ENCODE measurements around the gene NDRG4. TPM values are rescaled to one million over a fixed set of nuclear protein-coding genes. Genes with fewer than 3 reads are reported as not detected.

NDRG4 gene
- total and polyA plus RNA-seq, 2 donors (not counting 1 experiment from before 2014, with no cell fraction given) = 4.0 to 5.1 TPM

- Histone ChIP-seq H3K9ac (ENCODE audit: insufficient read depth, low read length) (no peak overlapping the region), H3K27me3 (ENCODE audit: control insufficient read depth, insufficient read depth, low read length) (peaks cover 39% of the 10 kb centered on the region), H3K27ac (ENCODE audit: insufficient read depth, low read length) (no peak overlapping the region), H3K4me3 (replicated peaks in 1 of 4; ENCODE audit: control extremely low read depth in 1 of 4, insufficient read depth in 1 of 4, low read depth in 3 of 4, low read length in 4 of 4) (no peak overlapping the region), H3K9me3 (ENCODE audit: control insufficient read depth, insufficient read depth, low read depth, low read length) (no peaks in the 10 kb centered on the region), H2AFZ (ENCODE audit: low read length) (no peak overlapping the region), H3K79me2 (ENCODE audit: control insufficient read depth, insufficient read depth, low read length) (no peaks in the 10 kb centered on the region), H3K4me2 (ENCODE audit: extremely low read depth, insufficient read depth, low read length) (no peak overlapping the region), H3K36me3 (ENCODE audit: control insufficient read depth, insufficient read depth, low read length) (no peaks in the 10 kb centered on the region), H3K4me1 (ENCODE audit: control insufficient read depth, extremely low read depth, insufficient read depth, low read length) (no peaks in the 10 kb centered on the region), H4K20me1 (ENCODE audit: control insufficient read depth, extremely low read depth, insufficient read depth, low read length) (no peaks in the 10 kb centered on the region)
- DNase-seq (ENCODE audit: low read depth in 2 of 2) = no peak
- TF ChIP-seq EZH2 (IDR thresholded peaks at IDR 0.05; ENCODE audit: low read length, missing control alignments) = no peak
- TF ChIP-seq, protein P1, sequence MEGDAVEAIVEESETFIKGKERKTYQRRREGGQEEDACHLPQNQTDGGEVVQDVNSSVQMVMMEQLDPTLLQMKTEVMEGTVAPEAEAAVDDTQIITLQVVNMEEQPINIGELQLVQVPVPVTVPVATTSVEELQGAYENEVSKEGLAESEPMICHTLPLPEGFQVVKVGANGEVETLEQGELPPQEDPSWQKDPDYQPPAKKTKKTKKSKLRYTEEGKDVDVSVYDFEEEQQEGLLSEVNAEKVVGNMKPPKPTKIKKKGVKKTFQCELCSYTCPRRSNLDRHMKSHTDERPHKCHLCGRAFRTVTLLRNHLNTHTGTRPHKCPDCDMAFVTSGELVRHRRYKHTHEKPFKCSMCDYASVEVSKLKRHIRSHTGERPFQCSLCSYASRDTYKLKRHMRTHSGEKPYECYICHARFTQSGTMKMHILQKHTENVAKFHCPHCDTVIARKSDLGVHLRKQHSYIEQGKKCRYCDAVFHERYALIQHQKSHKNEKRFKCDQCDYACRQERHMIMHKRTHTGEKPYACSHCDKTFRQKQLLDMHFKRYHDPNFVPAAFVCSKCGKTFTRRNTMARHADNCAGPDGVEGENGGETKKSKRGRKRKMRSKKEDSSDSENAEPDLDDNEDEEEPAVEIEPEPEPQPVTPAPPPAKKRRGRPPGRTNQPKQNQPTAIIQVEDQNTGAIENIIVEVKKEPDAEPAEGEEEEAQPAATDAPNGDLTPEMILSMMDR (conservative IDR thresholded peaks at IDR 0.05 in 1 of 2, IDR thresholded peaks at IDR 0.05 in 1 of 2; ENCODE audit: low read depth in 1 of 2, low read length in 2 of 2) = no peak
Observed at GRCh38 chr16:58467905-58468304, 32.0 kb upstream of the NDRG4 start.

DNA sequence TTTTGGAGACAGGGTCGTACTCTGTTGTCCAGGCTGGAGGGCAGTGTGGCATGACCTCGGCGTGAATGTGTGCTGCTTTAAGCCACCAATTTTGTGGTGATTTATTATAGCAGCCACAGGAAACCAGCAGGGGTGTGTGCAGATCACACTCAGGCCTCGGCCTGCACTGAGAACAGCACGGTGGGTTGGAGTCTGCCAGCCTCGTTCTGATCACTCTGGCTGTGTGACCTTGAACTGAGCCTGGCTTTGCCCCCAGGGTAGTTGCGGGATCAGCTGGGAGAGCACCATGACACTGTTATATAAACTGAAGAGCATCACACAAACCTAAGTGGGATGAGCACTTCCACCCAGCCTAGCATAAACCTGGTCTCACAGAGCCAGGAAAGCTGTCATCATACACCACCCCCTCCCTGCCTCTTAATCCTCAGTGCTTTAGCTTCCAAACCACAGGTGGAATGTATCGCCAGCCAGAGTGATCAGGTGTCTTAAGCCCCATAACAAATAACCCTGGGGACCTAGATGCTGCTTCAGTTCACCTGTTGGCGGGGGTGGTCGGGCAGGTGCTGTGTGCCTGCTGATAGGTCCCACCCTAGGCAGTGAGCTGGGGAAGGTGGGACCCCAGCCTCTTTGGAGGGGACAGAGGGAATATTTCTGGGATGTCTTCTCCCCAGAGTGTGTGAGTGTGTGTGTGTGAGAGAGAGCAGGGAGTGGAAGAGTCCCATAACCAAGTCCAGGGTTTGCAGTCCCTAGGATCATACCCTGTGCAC is 28.6 kb upstream of the NDRG4 start:
- Histone ChIP-seq H3K4me3 (replicated peaks in 1 of 4; ENCODE audit: control extremely low read depth in 1 of 4, insufficient read depth in 1 of 4, low read depth in 3 of 4, low read length in 4 of 4) (no peak overlapping the region), H3K9me3 (ENCODE audit: control insufficient read depth, insufficient read depth, low read depth, low read length) (no peaks in the 10 kb centered on the region), H3K4me2 (ENCODE audit: extremely low read depth, insufficient read depth, low read length) (no peak overlapping the region), H3K27ac (ENCODE audit: insufficient read depth, low read length) (no peak overlapping the region), H3K4me1 (ENCODE audit: control insufficient read depth, extremely low read depth, insufficient read depth, low read length) (no peaks in the 10 kb centered on the region), H3K79me2 (ENCODE audit: control insufficient read depth, insufficient read depth, low read length) (no peaks in the 10 kb centered on the region), H4K20me1 (ENCODE audit: control insufficient read depth, extremely low read depth, insufficient read depth, low read length) (no peaks in the 10 kb centered on the region), H3K36me3 (ENCODE audit: control insufficient read depth, insufficient read depth, low read length) (no peaks in the 10 kb centered on the region), H3K9ac (ENCODE audit: insufficient read depth, low read length) (no peak overlapping the region), H2AFZ (ENCODE audit: low read length) (no peak overlapping the region), H3K27me3 (ENCODE audit: control insufficient read depth, insufficient read depth, low read length) (peaks cover 10% of the 10 kb centered on the region)
- DNase-seq (ENCODE audit: low read depth in 2 of 2) = no peak
- no peak for TF ChIP-seq EZH2 (IDR thresholded peaks at IDR 0.05; ENCODE audit: low read length, missing control alignments)
- TF ChIP-seq, protein P1 (conservative IDR thresholded peaks at IDR 0.05 in 1 of 2, IDR thresholded peaks at IDR 0.05 in 1 of 2; ENCODE audit: low read depth in 1 of 2, low read length in 2 of 2) = no peak

DNA sequence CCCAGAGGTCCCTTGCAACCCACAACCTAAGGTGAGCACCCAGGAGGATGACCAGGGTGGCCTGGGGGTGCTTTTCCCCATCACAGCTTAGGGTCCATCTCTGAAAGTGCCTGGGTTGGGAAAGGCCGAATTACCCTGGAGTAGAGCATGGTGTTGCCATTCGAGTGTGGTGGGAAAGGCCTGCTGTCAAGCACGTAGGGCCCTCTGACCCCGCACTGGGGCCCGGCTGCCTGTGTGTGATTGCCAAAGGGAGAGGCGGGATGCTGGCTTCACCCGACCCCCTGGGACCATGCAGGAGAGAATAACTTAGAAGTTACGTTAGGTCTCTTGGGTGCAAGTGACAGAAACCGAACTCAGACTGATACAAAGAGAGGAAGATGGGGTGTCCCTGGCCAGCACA is 27.7 kb upstream of the NDRG4 start:
- H3K27ac ChIP-seq (ENCODE audit: insufficient read depth, low read length) = no peak overlapping the region
- H3K9me3 ChIP-seq (ENCODE audit: control insufficient read depth, insufficient read depth, low read depth, low read length) = no peaks in the 10 kb centered on the region
- no peak for DNase-seq (ENCODE audit: low read depth in 2 of 2)
- no peak overlapping the region for H2AFZ ChIP-seq (ENCODE audit: low read length)
- no peak overlapping the region for H3K4me3 ChIP-seq (replicated peaks in 1 of 4; ENCODE audit: control extremely low read depth in 1 of 4, insufficient read depth in 1 of 4, low read depth in 3 of 4, low read length in 4 of 4)
- no peak overlapping the region for H3K9ac ChIP-seq (ENCODE audit: insufficient read depth, low read length)
- no peaks in the 10 kb centered on the region for H3K4me1 ChIP-seq (ENCODE audit: control insufficient read depth, extremely low read depth, insufficient read depth, low read length)
- H4K20me1 ChIP-seq (ENCODE audit: control insufficient read depth, extremely low read depth, insufficient read depth, low read length) = no peaks in the 10 kb centered on the region
- H3K4me2 ChIP-seq (ENCODE audit: extremely low read depth, insufficient read depth, low read length) = no peak overlapping the region
- H3K27me3 ChIP-seq (ENCODE audit: control insufficient read depth, insufficient read depth, low read length) = peaks cover 5% of the 10 kb centered on the region
- no peaks in the 10 kb centered on the region for H3K36me3 ChIP-seq (ENCODE audit: control insufficient read depth, insufficient read depth, low read length)
- H3K79me2 ChIP-seq (ENCODE audit: control insufficient read depth, insufficient read depth, low read length) = no peaks in the 10 kb centered on the region
- TF ChIP-seq, protein P1 (conservative IDR thresholded peaks at IDR 0.05 in 1 of 2, IDR thresholded peaks at IDR 0.05 in 1 of 2; ENCODE audit: low read depth in 1 of 2, low read length in 2 of 2) = no peak
